H1 (cell line): ENCODE results near the gene CD46. TPM values are rescaled to one million over a fixed set of nuclear protein-coding genes. Genes with fewer than 3 reads are reported as not detected.

ENCODE experiments used
- CTCF ChIA-PET: fragments of 300-600 bp; sonication (Branson Sonifier 250); formaldehyde crosslinking; loops from one replicate; lab custom pipeline; 2021; ENCODE audit not compliant: partially characterized antibody; lab: Charles Lee
- POLR2A ChIA-PET: fragments of 300-600 bp; sonication (Branson Sonifier 250); formaldehyde crosslinking; loops from one replicate; lab custom pipeline; 2021; ENCODE audit warnings: inconsistent platforms; ENCODE audit not compliant: partially characterized antibody; lab: Charles Lee
- DNase-seq, 2 experiments: peaks; one replicate each; pipeline versions ENCODE4 v3.0.0 to v3.0.0-alpha.2; 2010 to 2022; ENCODE audit warnings: low spot score in 2 of 2, low read depth in 1 of 2, mixed read lengths in 1 of 2
- FAIRE-seq: peaks from 2 replicates; lab custom pipeline; 2011; peaks lifted over from hg19 to GRCh38; lab: Jason Lieb, UNC
- H2AFZ ChIP-seq: 2 replicates; pipeline ENCODE4 v1.8.1; 2012; ENCODE audit warnings: low read length, inconsistent platforms
- H2AK5ac ChIP-seq: 2 replicates; pipeline ENCODE4 v1.6.1; 2013; ENCODE audit warnings: low read depth, low read length
- H2BK120ac ChIP-seq: replicated peaks from 2 replicates; pipeline ENCODE3; 2013; ENCODE audit warnings: low read depth, low read length, inconsistent platforms
- H2BK12ac ChIP-seq: 2 replicates; pipeline ENCODE4 v1.6.1; 2013; ENCODE audit warnings: low read depth, low read length
- H2BK15ac ChIP-seq: 2 replicates; pipeline ENCODE4 v1.6.1; 2013; ENCODE audit warnings: low read length
- H2BK20ac ChIP-seq: 2 replicates; pipeline ENCODE4 v1.6.1; 2013; ENCODE audit warnings: low read length
- H2BK5ac ChIP-seq: 2 replicates; pipeline ENCODE4 v1.6.1; 2013; ENCODE audit warnings: low read depth, low read length
- H3K14ac ChIP-seq: 2 replicates; pipeline ENCODE4 v1.6.1; 2013; ENCODE audit warnings: inconsistent platforms; ENCODE audit not compliant: insufficient read length
- H3K18ac ChIP-seq: 2 replicates; pipeline ENCODE4 v1.6.1; 2013; ENCODE audit warnings: low read length; ENCODE audit errors: extremely low read depth
- H3K23ac ChIP-seq: 2 replicates; pipeline ENCODE4 v1.6.1; 2013; ENCODE audit warnings: inconsistent platforms; ENCODE audit not compliant: insufficient read length
- H3K23me2 ChIP-seq: 2 replicates; pipeline ENCODE4 v1.6.1; 2013; ENCODE audit warnings: low read depth, low read length
- H3K27ac ChIP-seq: 2 replicates; pipeline ENCODE4 v1.6.1; 2011; ENCODE audit warnings: low read depth, low read length, inconsistent platforms
- H3K27me3 ChIP-seq, 4 experiments: replicated peaks in 1 of 4; 1 replicate in 1 of 4; 2 replicates in 3 of 4; pipeline versions ENCODE4 v1.6.1 to v1.8.1; 2011 to 2013; ENCODE audit warnings: low read length in 3 of 4, mild to moderate bottlenecking in 3 of 4, inconsistent platforms in 2 of 4, mixed read lengths in 2 of 4, moderate library complexity in 1 of 4; ENCODE audit not compliant: control insufficient read depth in 3 of 4, insufficient read depth in 3 of 4; ENCODE audit errors: extremely low read depth in 1 of 4
- H3K36me3 ChIP-seq, 4 experiments: 2 replicates each; pipeline versions ENCODE4 v1.6.1 to v1.8.1; 2011 to 2013; ENCODE audit warnings: mild to moderate bottlenecking in 4 of 4, low read length in 3 of 4, moderate library complexity in 2 of 4, control low read depth in 1 of 4, inconsistent platforms in 1 of 4; ENCODE audit not compliant: insufficient read depth in 4 of 4, control insufficient read depth in 2 of 4
- H3K4ac ChIP-seq: replicated peaks from 2 replicates; pipeline ENCODE3; 2013; ENCODE audit warnings: low read length, low read depth, mixed read lengths, inconsistent platforms; ENCODE audit not compliant: insufficient read length
- H3K4me1 ChIP-seq, 4 experiments: replicated peaks in 1 of 4; 1 replicate in 1 of 4; 2 replicates in 3 of 4; pipeline versions ENCODE4 v1.6.1 to v1.8.1; 2011 to 2013; ENCODE audit warnings: low read length in 3 of 4, inconsistent platforms in 2 of 4, mixed read lengths in 1 of 4; ENCODE audit not compliant: insufficient read depth in 4 of 4, control insufficient read depth in 3 of 4
- H3K4me2 ChIP-seq, 2 experiments: 2 replicates each; pipeline versions ENCODE4 v1.6.1 to v1.8.1; 2011 to 2013; ENCODE audit warnings: low read depth in 2 of 2, low read length in 2 of 2, control low read depth in 1 of 2, inconsistent platforms in 1 of 2, mild to moderate bottlenecking in 1 of 2; ENCODE audit not compliant: insufficient read depth in 1 of 2
- H3K4me3 ChIP-seq, 4 experiments: fragments of 200-600, 300-600 bp in 1 of 4; sonication (generic), shearing (Covaris generic), sonication (Bioruptor Twin) in 1 of 4; 2 replicates each; pipeline versions ENCODE4 v1.5.1 to v1.8.1; 2011 to 2016; ENCODE audit warnings: low read length in 4 of 4, low read depth in 3 of 4, control low read depth in 2 of 4, inconsistent platforms in 2 of 4, mild to moderate bottlenecking in 2 of 4, mixed read lengths in 1 of 4, moderate library complexity in 1 of 4; ENCODE audit not compliant: insufficient read depth in 2 of 4; ENCODE audit errors: extremely low read depth in 1 of 4
- H3K56ac ChIP-seq: replicated peaks from 2 replicates; pipeline ENCODE3; 2013; ENCODE audit warnings: low read depth, mild to moderate bottlenecking, mixed read lengths, low read length, inconsistent platforms; ENCODE audit not compliant: insufficient read length
- H3K79me1 ChIP-seq: 2 replicates; pipeline ENCODE4 v1.6.1; 2013; ENCODE audit warnings: low read depth, low read length, control low read depth
- H3K79me2 ChIP-seq, 2 experiments: 2 replicates each; pipeline versions ENCODE4 v1.6.1 to v1.8.1; 2012 to 2013; ENCODE audit warnings: low read length in 2 of 2, mild to moderate bottlenecking in 2 of 2, inconsistent platforms in 1 of 2; ENCODE audit not compliant: insufficient read depth in 2 of 2, control insufficient read depth in 1 of 2
- H3K9ac ChIP-seq, 4 experiments: replicated peaks in 1 of 4; 1 replicate in 1 of 4; 2 replicates in 3 of 4; pipeline versions ENCODE4 v1.6.1 to v1.8.1; 2011 to 2013; ENCODE audit warnings: low read depth in 3 of 4, low read length in 3 of 4, control low read depth in 2 of 4, mild to moderate bottlenecking in 2 of 4, moderate library complexity in 2 of 4, inconsistent platforms in 1 of 4; ENCODE audit errors: extremely low read depth in 1 of 4
- H3K9me3 ChIP-seq, 2 experiments: 2 replicates each; pipeline versions ENCODE4 v1.6.1 to v1.8.1; 2012 to 2013; ENCODE audit warnings: mild to moderate bottlenecking in 2 of 2, moderate library complexity in 2 of 2, control low read depth in 1 of 2, inconsistent platforms in 1 of 2, low read depth in 1 of 2, low read length in 1 of 2, mixed read lengths in 1 of 2; ENCODE audit not compliant: insufficient read depth in 2 of 2
- H4K20me1 ChIP-seq, 2 experiments: replicated peaks in 1 of 2; 2 replicates each; pipeline versions ENCODE3 to v1.8.1; 2011 to 2013; ENCODE audit warnings: inconsistent platforms in 2 of 2, low read length in 2 of 2, mild to moderate bottlenecking in 1 of 2; ENCODE audit not compliant: insufficient read depth in 2 of 2, control insufficient read depth in 1 of 2
- H4K5ac ChIP-seq: 2 replicates; pipeline ENCODE4 v1.6.1; 2013; ENCODE audit warnings: low read length, low read depth, mixed read lengths, inconsistent platforms; ENCODE audit not compliant: insufficient read length
- H4K8ac ChIP-seq: 2 replicates; pipeline ENCODE4 v1.8.0; 2013; ENCODE audit warnings: mild to moderate bottlenecking, moderate library complexity, low read length, inconsistent platforms; ENCODE audit not compliant: insufficient read depth; ENCODE audit errors: extremely low read depth
- H4K91ac ChIP-seq: replicated peaks from 2 replicates; pipeline ENCODE3; 2013; ENCODE audit warnings: low read length, mixed read lengths, inconsistent platforms; ENCODE audit not compliant: insufficient read length
- HDAC6 ChIP-seq: IDR thresholded peaks from one replicate; pipeline ENCODE4 v1.7.1; 2012; ENCODE audit warnings: low read depth, mild to moderate bottlenecking, inconsistent platforms, low read length, moderate library complexity
- SIN3A ChIP-seq, 2 experiments: IDR thresholded peaks in 1 of 2; conservative IDR thresholded peaks in 1 of 2; 2 replicates each; pipeline ENCODE4 v1.6.1; 2011 to 2012; ENCODE audit warnings: low read length in 2 of 2, improper control_type of control experiment in 1 of 2, low read depth in 1 of 2, mild to moderate bottlenecking in 1 of 2
- ZNF274 ChIP-seq: IDR thresholded peaks from 2 replicates; pipeline ENCODE4 v1.7.0; 2012; ENCODE audit warnings: low read length, borderline replicate concordance; ENCODE audit errors: extremely low read depth
- WGBS, 2 experiments: shearing (Covaris generic) in 1 of 2; methylation state at CpG; one replicate each; pipeline versions ENCODE4 v1.1.6 to v1.1.7; 2013 to 2015; ENCODE audit warnings: low lambda C conversion rate in 2 of 2, mixed read lengths in 2 of 2, inconsistent platforms in 1 of 2, low coverage in 1 of 2, missing lambda C conversion rate in 1 of 2; ENCODE audit not compliant: insufficient replicate concordance in 2 of 2, insufficient coverage in 1 of 2, insufficient read length in 1 of 2; ENCODE audit errors: extremely low coverage in 1 of 2, missing lambda C conversion rate in 1 of 2; 5-methylcytosine and 5-hydroxymethylcytosine counted together
- polyA plus RNA-seq, 7 experiments: library from polyadenylated mRNA; depleted of rRNA in 3 of 7; stranded (reverse) in 5 of 7; unstranded in 2 of 7; fragments of >200 nt in 5 of 7; fragments of 200-250 nt in 2 of 7; gene quantifications; 1 replicate in 5 of 7; 2 replicates in 1 of 7; 4 replicates in 1 of 7; pipeline versions ENCODE4 v1.2.1 to v1.2.3, GENCODE V29; 2011 to 2013; ENCODE audit warnings: missing spikeins in 2 of 7, mixed read lengths in 2 of 7
- total RNA-seq: library from RNA; stranded (reverse); fragmentation: NEBNext Ultra II Directional; extraction: Animal tissue kit (Norgen Biotek cat#: 25700); gene quantifications from 2 replicates; pipeline ENCODE4 v1.2.1, GENCODE V29; 2021

The CD46 gene
- total and polyA plus RNA-seq, 2 of the 8 experiments (the other 6 are each of a cell fraction or from before 2014, with no cell fraction given): 60.9 to 113 TPM

DNA sequence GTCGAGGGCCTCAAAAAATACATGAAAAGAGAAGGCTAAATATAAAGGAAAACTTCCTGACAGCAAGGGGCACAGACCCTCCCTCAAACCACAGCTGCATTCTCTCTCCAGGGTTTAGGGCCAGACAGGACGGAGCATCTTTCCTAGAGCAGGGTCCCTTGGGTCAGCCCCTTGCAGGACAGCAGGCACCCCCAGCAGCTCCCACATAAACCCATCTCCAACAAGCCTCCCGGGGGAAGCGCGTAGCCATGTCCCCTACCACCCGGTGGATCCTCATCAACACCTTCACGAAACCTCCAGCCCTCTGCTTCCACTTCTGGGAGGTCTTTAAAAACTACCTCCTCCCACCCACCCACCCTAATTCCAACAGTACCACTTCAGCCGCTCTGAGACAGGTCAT is 59.5 kb downstream of the CD46 start:
- H3K27ac ChIP-seq: no peak overlapping the region
- no peak overlapping the region for H3K14ac ChIP-seq
- no peaks in the 10 kb centered on the region for H3K79me1 ChIP-seq
- H2BK15ac ChIP-seq: no peak overlapping the region
- H2BK20ac ChIP-seq: no peak overlapping the region
- H2AFZ ChIP-seq: no peak overlapping the region
- no peaks in the 10 kb centered on the region for H3K36me3 ChIP-seq
- TF ChIP-seq SIN3A (conservative IDR thresholded peaks at IDR 0.05 in 1 of 2, IDR thresholded peaks at IDR 0.05 in 1 of 2; ENCODE audit: low read depth in 1 of 2, low read length in 2 of 2) (no peak), ZNF274 (no peak), HDAC6 (no peak)
- DNase-seq (no peak), FAIRE-seq (no peak)
- H2BK120ac ChIP-seq: no peak overlapping the region
- no peak overlapping the region for H4K8ac ChIP-seq
- no peak overlapping the region for H4K91ac ChIP-seq
- no peak overlapping the region for H2BK5ac ChIP-seq
- no peak overlapping the region for H4K5ac ChIP-seq
- no peak overlapping the region for H3K4me2 ChIP-seq
- POLR2A ChIA-PET: interaction anchor here (1.2 to 1.5 kb wide), 2 partner anchors 13 to 14 kb away, joined by 3 to 6 read pairs; no protein-coding TSS in a partner anchor
- WGBS, 2 experiments: 100% methylated on average over 4 of the region's 8 CpGs; no CpG with 5 or more reads in 1 of the 2 experiments
- no peak overlapping the region for H3K9ac ChIP-seq
- no peak overlapping the region for H3K23ac ChIP-seq
- H3K79me2 ChIP-seq: no peaks in the 10 kb centered on the region
- CTCF ChIA-PET: interaction anchor here (0.9 to 4.1 kb wide), 21 partner anchors 10 to 328 kb away, joined by 3 to 54 read pairs (median 7); no protein-coding TSS in a partner anchor
- H2BK12ac ChIP-seq: no peak overlapping the region
- H3K27me3 ChIP-seq: no peaks in the 10 kb centered on the region
- no peak overlapping the region for H2AK5ac ChIP-seq
- no peak overlapping the region for H3K4me3 ChIP-seq
- H3K4me1 ChIP-seq: no peaks in the 10 kb centered on the region; a peak in 1 of 7 replicates
- no peak overlapping the region for H3K56ac ChIP-seq
- no peaks in the 10 kb centered on the region for H3K23me2 ChIP-seq
- H4K20me1 ChIP-seq: no peaks in the 10 kb centered on the region
- H3K18ac ChIP-seq: no peak overlapping the region
- H3K9me3 ChIP-seq: no peaks in the 10 kb centered on the region
- no peak overlapping the region for H3K4ac ChIP-seq
